ENCODE results near the gene IGLON5. TPM values are rescaled to one million over a fixed set of nuclear protein-coding genes. Genes with fewer than 3 reads are reported as not detected.

IGLON5 gene
- total RNA-seq, 2 donors from 2014 or later, result not detected

GRCh38 chr19:51341976-51342580 is 30.6 kb downstream of the IGLON5 start, which contains the start of gene VSIG10L:
TSS of gene VSIG10L (minus strand) at chr19:51342139. CDS start at chr19:51342124, 15 bp downstream.
- Histone ChIP-seq H3K4me1 (peaks cover 22% of the 10 kb centered on the region), H3K27me3 (no peaks in the 10 kb centered on the region), H3K9me3 (no peaks in the 10 kb centered on the region), H3K27ac (no peak within 1 kb of the TSS), H3K36me3 (replicated peaks in 1 of 2; ENCODE audit: insufficient read depth in 1 of 2, low read depth in 2 of 2) (peaks cover 0 to 4% of the 10 kb centered on the region in 2 donors), H3K4me3 (no peak within 1 kb of the TSS)
- WGBS, 2 donors, result 30 to 33% methylated on average over 1 to 3 of the region's 3 CpGs
- no peak for DNase-seq
- no peak for ATAC-seq
- TF ChIP-seq CTCF (IDR thresholded peaks at IDR 0.05), result no peak
- TF ChIP-seq POLR2A (IDR thresholded peaks at IDR 0.05), result no peak
- intact Hi-C loops (cut with DNase I), result loop anchor here (10.0 kb wide), 1 partner anchor 53 kb away; the partner anchor contains the start of gene C19orf84

GRCh38 chr19:51342631-51343569 is 31.5 kb downstream of the IGLON5 start:
- no peak for DNase-seq
- intact Hi-C loops (cut with DNase I), result loop anchor here (10.0 kb wide), 1 partner anchor 52 kb away; the partner anchor contains the start of gene C19orf84
- H3K27me3 ChIP-seq, result no peaks in the 10 kb centered on the region
- TF ChIP-seq CTCF (IDR thresholded peaks at IDR 0.05) (no peak), POLR2A (IDR thresholded peaks at IDR 0.05) (no peak)
- no peak overlapping the region for H3K4me3 ChIP-seq
- no peak for ATAC-seq
- 34 to 42% methylated on average over 8 to 9 of the region's 9 CpGs for WGBS, 2 donors
- H3K9me3 ChIP-seq, result no peaks in the 10 kb centered on the region
- peaks cover 22% of the 10 kb centered on the region for H3K4me1 ChIP-seq
- H3K36me3 ChIP-seq (replicated peaks in 1 of 2; ENCODE audit: insufficient read depth in 1 of 2, low read depth in 2 of 2), result peaks cover 0 to 4% of the 10 kb centered on the region in 2 donors
- no peak overlapping the region for H3K27ac ChIP-seq

- WGBS, 2 donors, result 87 to 92% methylated on average over 9 of the region's 9 CpGs
- TF ChIP-seq CTCF (IDR thresholded peaks at IDR 0.05), result no peak
- TF ChIP-seq POLR2A (IDR thresholded peaks at IDR 0.05), result no peak
These were observed 33.7 kb downstream of the IGLON5 start for GRCh38 chr19:51345076-51345620.

GRCh38 chr19:51346742-51347141 is 35.3 kb downstream of the IGLON5 start:
- Histone ChIP-seq H3K4me3 (no peak overlapping the region), H3K27ac (no peak overlapping the region), H3K27me3 (no peaks in the 10 kb centered on the region), H3K9me3 (no peaks in the 10 kb centered on the region), H3K36me3 (replicated peaks in 1 of 2; ENCODE audit: insufficient read depth in 1 of 2, low read depth in 2 of 2) (peaks cover 0 to 6% of the 10 kb centered on the region in 2 donors), H3K4me1 (no peaks in the 10 kb centered on the region)
- ATAC-seq (no peak), DNase-seq (no peak)
- TF ChIP-seq POLR2A (IDR thresholded peaks at IDR 0.05) (no peak), CTCF (IDR thresholded peaks at IDR 0.05) (no peak)
- WGBS, 2 donors, result 90% methylated on average over 9 to 16 of the region's 17 CpGs
- intact Hi-C loops (cut with DNase I), result loop anchor here (10.0 kb wide), 1 partner anchor 48 kb away; the partner anchor contains the start of gene C19orf84

More at GRCh38 chr19:51345076-51345620, 33.7 kb downstream of the IGLON5 start:
- DNase-seq, result no peak
- intact Hi-C loops (cut with DNase I), result loop anchor here (10.0 kb wide), 1 partner anchor 50 kb away; the partner anchor contains the start of gene C19orf84
- Histone ChIP-seq H3K36me3 (replicated peaks in 1 of 2; ENCODE audit: insufficient read depth in 1 of 2, low read depth in 2 of 2) (peaks cover 0 to 6% of the 10 kb centered on the region in 2 donors), H3K27me3 (no peaks in the 10 kb centered on the region), H3K9me3 (no peaks in the 10 kb centered on the region), H3K4me3 (no peak overlapping the region), H3K27ac (no peak overlapping the region), H3K4me1 (peaks cover 5% of the 10 kb centered on the region)
- no peak for ATAC-seq

All from body of pancreas (tissue), 4 donors.